ENCODE measurements around the gene SMIM22.

SMIM22 gene, protein sequence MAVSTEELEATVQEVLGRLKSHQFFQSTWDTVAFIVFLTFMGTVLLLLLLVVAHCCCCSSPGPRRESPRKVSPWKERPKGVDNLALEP

DNA sequence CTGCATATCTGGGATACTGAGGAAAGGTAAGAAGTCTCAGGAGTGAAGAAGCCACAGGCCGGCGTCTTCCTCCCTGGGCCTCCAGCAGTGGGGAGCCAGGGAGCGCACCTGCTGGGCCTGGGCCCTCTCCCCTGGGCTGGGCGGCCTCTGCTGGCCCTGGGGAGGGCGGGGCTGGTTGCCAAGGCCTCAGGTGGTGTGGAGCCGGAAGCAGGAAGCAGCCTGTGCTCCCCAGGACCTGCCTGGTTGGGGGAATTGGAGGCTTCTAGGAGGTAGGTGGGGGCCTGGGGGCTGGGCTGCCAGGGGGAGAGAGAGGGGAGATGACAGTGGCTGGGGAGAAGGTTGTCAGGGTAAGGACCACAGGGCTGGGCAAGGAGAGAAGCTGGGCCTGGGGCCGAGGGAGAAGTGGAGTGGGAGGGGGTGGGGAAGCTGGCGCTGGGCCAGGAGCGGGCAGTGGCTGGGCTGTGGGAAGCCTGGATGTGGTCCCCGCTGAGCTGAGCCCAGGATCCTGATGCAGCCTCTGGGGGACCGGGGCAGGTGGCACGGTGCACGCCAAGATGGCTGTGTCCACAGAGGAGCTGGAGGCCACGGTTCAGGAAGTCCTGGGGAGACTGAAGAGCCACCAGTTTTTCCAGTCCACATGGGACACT lies at the start of gene SMIM22:
TSS of gene SMIM22 (plus strand) at position 189 of the 647 bp plus-strand sequence. CDS start at position 555, 366 bp downstream.
- Histone ChIP-seq H3K27me3 (ENCODE audit: control insufficient read depth, insufficient read depth, low read length) (no peaks in the 10 kb centered on the region), H3K4me3 (ENCODE audit: low read depth, low read length) (no peak within 1 kb of the TSS), H3K9me3 (ENCODE audit: control insufficient read depth, insufficient read depth, low read depth, low read length) (no peaks in the 10 kb centered on the region), H3K9ac (ENCODE audit: low read length) (no peak within 1 kb of the TSS), H3K4me1 (ENCODE audit: control insufficient read depth, insufficient read depth, low read length) (no peaks in the 10 kb centered on the region), H3K27ac (ENCODE audit: low read depth, low read length) (no peak within 1 kb of the TSS), H3K36me3 (ENCODE audit: control insufficient read depth, insufficient read depth, low read length) (peaks cover 30% of the 10 kb centered on the region)

DNA sequence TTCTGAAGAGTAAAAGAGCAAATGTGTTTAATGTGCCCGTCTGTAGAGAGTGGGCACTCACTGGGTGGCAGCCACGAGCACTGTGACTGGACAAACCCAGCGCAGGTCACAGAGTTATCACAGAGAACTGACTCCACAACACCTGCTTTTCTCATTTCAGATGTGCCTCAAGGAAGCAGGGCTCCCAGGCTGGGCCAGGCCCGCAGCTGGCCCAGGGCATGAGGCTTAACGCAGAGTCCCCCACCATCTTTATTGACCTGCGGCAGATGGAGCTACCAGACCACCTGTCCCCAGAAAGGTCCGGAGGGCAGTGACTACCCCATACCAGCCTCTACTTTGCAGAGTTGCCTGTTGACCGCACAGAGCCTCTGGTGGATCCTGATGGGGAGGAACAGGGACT lies 49.0 kb upstream of the SMIM22 start:
- no peaks in the 10 kb centered on the region for H3K9me3 ChIP-seq (ENCODE audit: control insufficient read depth, insufficient read depth, low read depth, low read length)
- H3K4me3 ChIP-seq (ENCODE audit: low read depth, low read length): no peak overlapping the region
- H3K36me3 ChIP-seq (ENCODE audit: control insufficient read depth, insufficient read depth, low read length): peaks cover 8% of the 10 kb centered on the region
- no peak overlapping the region for H3K9ac ChIP-seq (ENCODE audit: low read length)
- H3K27me3 ChIP-seq (ENCODE audit: control insufficient read depth, insufficient read depth, low read length): no peaks in the 10 kb centered on the region
- peaks cover 4% of the 10 kb centered on the region; the same call in 1 of the 2 replicates for H3K4me1 ChIP-seq (ENCODE audit: control insufficient read depth, insufficient read depth, low read length)
- H3K27ac ChIP-seq (ENCODE audit: low read depth, low read length): no peak overlapping the region

DNA sequence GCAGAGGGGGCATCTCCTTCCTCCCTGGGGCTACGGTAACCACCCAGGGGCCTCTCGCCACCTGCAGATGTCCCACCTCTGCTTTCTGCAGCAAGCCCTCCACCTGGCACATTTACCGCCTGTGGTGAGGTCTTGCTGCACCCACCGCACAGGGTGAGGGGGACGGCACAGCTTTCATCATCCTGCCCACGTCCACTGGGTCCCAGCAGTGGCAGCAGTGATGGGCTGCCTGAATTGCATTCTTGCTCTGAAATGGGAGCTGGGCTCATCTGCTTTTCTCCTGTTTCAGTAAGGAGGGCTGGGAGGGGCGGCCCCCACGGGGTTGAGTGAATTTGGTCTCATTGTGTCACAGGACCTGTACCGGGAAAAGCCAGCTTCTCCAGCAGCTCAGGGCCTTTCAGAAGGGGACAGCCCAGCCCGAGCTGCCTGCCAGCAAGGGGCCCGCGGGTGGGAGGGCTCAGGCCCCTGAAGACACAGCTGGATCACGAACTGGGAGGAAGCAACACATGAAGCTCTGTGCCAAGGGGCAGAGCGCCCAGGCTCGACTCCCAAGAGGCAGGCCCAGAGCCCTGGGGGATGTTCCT lies 48.1 kb upstream of the SMIM22 start:
- H3K9me3 ChIP-seq (ENCODE audit: control insufficient read depth, insufficient read depth, low read depth, low read length): no peaks in the 10 kb centered on the region
- peaks cover 4% of the 10 kb centered on the region; the same call in 1 of the 2 replicates for H3K4me1 ChIP-seq (ENCODE audit: control insufficient read depth, insufficient read depth, low read length)
- peaks cover 16% of the 10 kb centered on the region for H3K36me3 ChIP-seq (ENCODE audit: control insufficient read depth, insufficient read depth, low read length)
- no peaks in the 10 kb centered on the region for H3K27me3 ChIP-seq (ENCODE audit: control insufficient read depth, insufficient read depth, low read length)
- no peak overlapping the region for H3K4me3 ChIP-seq (ENCODE audit: low read depth, low read length)
- H3K9ac ChIP-seq (ENCODE audit: low read length): no peak overlapping the region
- no peak overlapping the region for H3K27ac ChIP-seq (ENCODE audit: low read depth, low read length)

DNA sequence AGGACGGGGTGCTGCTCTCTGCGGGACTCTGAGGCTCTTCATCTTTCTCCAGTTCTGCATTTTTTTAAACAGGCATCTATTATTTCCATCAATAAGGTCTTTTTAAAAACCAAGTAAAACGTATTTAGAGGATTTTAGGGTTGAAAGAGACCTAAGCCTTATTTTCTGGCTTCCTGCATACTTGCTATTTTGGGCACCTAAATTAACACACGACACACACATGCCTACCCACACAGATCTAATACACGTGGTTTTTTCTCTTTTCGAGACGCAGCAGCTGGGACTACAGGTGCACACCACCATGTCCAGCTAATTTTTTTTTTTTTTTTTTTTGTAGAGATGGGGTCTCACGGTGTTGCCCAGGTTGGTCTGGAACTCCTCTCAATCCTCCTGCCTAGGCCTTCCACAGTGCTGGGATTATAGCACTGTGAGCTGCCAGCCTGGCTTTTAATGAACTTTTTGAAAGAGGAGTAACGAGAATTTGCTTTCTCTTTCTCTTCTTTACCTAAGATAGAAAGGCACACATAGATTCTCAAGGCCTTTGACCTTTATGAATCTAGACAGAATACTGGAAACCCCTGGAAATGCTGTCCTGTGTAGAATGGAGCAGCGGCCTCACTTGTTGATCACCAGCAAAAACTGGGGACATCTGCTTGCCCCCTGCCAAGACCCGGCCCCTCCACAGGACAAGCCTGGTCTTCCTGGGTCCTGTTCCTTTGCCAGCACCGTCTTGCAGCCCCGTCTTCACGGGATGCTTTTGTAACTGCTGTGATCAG lies 47.1 kb upstream of the SMIM22 start:
- H3K36me3 ChIP-seq (ENCODE audit: control insufficient read depth, insufficient read depth, low read length): peaks cover 27% of the 10 kb centered on the region
- H3K4me3 ChIP-seq (ENCODE audit: low read depth, low read length): no peak overlapping the region
- no peaks in the 10 kb centered on the region for H3K27me3 ChIP-seq (ENCODE audit: control insufficient read depth, insufficient read depth, low read length)
- H3K9me3 ChIP-seq (ENCODE audit: control insufficient read depth, insufficient read depth, low read depth, low read length): no peaks in the 10 kb centered on the region
- no peak overlapping the region for H3K27ac ChIP-seq (ENCODE audit: low read depth, low read length)
- H3K9ac ChIP-seq (ENCODE audit: low read length): no peak overlapping the region
- H3K4me1 ChIP-seq (ENCODE audit: control insufficient read depth, insufficient read depth, low read length): peaks cover 4% of the 10 kb centered on the region; the same call in 1 of the 2 replicates

DNA sequence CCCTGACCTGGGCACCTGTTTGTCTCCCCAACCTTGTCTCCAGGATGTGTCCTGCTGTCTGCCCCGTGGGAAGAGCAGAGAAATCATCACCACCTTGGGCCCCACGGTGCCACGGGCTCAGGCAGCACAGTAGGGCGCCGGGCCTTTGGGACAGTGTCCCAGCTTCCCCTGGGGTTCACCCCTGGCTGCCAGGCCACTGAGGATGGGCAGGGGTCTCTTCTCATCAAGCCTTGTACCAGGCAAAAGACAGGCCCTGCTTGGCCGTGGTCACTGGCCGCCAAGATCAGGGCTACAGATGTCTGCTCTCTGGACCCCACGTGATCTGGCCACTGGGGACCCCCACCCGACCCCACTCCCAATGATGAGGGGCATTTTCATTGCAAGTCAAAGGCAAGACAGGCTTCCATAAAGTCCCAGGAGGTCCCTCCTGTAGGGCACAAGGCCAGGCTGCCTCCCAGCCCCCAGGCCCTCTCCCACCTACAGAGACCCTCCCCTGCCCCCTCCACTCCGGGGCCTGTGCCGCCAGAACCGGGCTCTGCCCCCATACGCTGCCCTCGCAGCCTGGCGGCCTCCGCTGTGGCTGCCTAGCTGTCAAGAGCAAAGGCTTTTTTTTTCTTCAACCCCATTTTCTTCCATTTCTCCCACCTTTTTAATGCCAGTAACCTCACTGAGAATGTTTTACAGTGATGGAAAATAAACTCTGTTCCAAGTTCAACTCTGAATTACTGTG lies 46.3 kb upstream of the SMIM22 start:
- Histone ChIP-seq H3K9me3 (ENCODE audit: control insufficient read depth, insufficient read depth, low read depth, low read length) (no peaks in the 10 kb centered on the region), H3K27me3 (ENCODE audit: control insufficient read depth, insufficient read depth, low read length) (no peaks in the 10 kb centered on the region), H3K36me3 (ENCODE audit: control insufficient read depth, insufficient read depth, low read length) (peaks cover 34% of the 10 kb centered on the region), H3K9ac (ENCODE audit: low read length) (no peak overlapping the region), H3K27ac (ENCODE audit: low read depth, low read length) (no peak overlapping the region), H3K4me3 (ENCODE audit: low read depth, low read length) (no peak overlapping the region), H3K4me1 (ENCODE audit: control insufficient read depth, insufficient read depth, low read length) (no peaks in the 10 kb centered on the region)

DNA sequence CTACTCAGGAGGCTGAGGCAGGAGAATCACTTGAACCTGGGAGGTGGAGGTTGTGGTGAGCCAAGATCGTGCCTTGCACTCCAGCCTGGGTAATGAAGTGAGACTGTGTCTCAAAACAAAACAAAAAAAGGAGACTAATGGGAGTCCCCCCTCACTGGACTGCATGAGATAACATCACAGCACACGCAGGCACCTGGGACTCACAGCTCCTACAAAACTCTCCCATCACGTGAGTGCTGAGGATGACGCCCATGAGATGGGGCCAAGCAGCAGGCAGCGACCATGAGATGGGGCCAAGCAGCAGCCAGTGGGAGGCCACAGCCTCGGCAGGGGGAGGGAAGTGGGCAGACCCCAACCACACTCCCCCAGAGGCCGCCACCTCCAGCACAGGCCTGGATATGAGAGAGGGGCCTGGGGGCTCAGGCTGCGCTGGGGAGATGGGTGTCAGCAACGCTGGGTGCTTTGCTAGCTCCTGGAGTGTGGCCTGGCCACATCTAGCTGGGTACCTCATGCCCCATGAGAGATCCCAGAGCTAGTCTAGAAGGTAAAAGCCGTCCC lies 45.4 kb upstream of the SMIM22 start:
- no peaks in the 10 kb centered on the region for H3K4me1 ChIP-seq (ENCODE audit: control insufficient read depth, insufficient read depth, low read length)

DNA sequence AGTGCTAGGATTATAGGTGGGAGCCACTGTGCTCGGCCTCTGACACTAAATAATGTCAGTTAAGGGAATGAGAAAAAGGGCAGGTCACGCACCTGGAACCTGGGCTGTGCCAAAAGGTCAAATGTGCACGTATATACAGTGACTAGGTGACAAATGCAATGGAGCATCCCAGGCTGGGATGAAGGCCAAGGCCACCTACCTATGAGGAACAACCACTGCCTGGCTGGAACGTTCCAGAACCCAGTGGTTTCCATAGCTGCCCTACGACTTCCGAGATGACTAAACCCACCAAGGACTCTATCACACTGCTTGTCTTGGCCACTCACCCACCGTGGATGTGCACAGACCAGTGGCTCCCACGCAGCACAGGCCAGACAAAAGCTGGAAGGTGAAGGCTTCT lies 44.3 kb upstream of the SMIM22 start:
- Histone ChIP-seq H3K9ac (ENCODE audit: low read length) (no peak overlapping the region), H3K27me3 (ENCODE audit: control insufficient read depth, insufficient read depth, low read length) (no peaks in the 10 kb centered on the region), H3K9me3 (ENCODE audit: control insufficient read depth, insufficient read depth, low read depth, low read length) (0 out of 2 replicates have a peak, but pooled peaks cover 6% of the 10 kb centered on the region), H3K27ac (ENCODE audit: low read depth, low read length) (no peak overlapping the region), H3K4me1 (ENCODE audit: control insufficient read depth, insufficient read depth, low read length) (no peaks in the 10 kb centered on the region), H3K4me3 (ENCODE audit: low read depth, low read length) (no peak overlapping the region), H3K36me3 (ENCODE audit: control insufficient read depth, insufficient read depth, low read length) (peaks cover 49% of the 10 kb centered on the region)

More for the DNA sequence above, 45.4 kb upstream of the SMIM22 start:
- Histone ChIP-seq H3K4me3 (ENCODE audit: low read depth, low read length) (no peak overlapping the region), H3K9ac (ENCODE audit: low read length) (no peak overlapping the region), H3K36me3 (ENCODE audit: control insufficient read depth, insufficient read depth, low read length) (peaks cover 39% of the 10 kb centered on the region), H3K9me3 (ENCODE audit: control insufficient read depth, insufficient read depth, low read depth, low read length) (no peaks in the 10 kb centered on the region), H3K27me3 (ENCODE audit: control insufficient read depth, insufficient read depth, low read length) (no peaks in the 10 kb centered on the region), H3K27ac (ENCODE audit: low read depth, low read length) (no peak overlapping the region)

DNA sequence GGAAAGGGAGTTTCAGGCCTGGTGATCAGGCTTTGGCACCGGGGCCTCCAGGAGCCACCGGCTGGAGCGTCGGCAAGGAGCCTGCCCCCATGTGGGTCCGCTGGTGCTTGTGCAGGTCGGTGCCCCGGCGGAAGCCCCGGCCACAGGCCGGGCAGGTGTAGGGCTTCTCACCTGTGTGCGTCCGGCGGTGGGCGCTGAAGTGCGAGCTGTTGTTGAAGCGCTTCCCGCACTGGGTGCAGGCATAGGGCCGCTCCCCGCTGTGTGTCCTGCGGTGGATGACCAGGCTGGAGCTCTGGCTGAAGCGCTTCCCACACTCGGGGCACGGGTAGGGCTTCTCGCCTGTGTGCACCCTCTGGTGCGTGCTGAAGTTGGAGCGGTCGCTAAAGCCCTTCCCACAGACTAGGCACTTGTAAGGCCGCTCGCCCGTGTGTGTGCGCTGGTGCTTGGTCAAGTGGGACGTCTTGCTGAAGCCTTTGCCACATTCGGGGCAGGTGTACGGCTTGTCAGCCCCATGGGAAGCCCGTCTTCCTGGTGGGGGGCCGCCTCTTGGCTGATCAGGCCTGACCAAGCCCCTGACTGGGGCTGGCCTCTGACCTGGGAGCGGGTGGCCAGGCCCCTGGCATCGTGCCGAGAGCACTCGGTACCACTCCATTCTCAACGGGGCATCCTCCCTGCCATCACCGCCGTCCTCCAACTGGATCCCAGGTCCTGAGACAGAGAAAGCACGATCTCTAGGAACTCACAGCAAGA lies 42.6 kb upstream of the SMIM22 start:
- Histone ChIP-seq H3K4me3 (ENCODE audit: low read depth, low read length) (no peak overlapping the region), H3K9ac (ENCODE audit: low read length) (no peak overlapping the region), H3K36me3 (ENCODE audit: control insufficient read depth, insufficient read depth, low read length) (peaks cover 64% of the 10 kb centered on the region), H3K27me3 (ENCODE audit: control insufficient read depth, insufficient read depth, low read length) (no peaks in the 10 kb centered on the region), H3K27ac (ENCODE audit: low read depth, low read length) (no peak overlapping the region), H3K4me1 (ENCODE audit: control insufficient read depth, insufficient read depth, low read length) (no peaks in the 10 kb centered on the region), H3K9me3 (ENCODE audit: control insufficient read depth, insufficient read depth, low read depth, low read length) (0 out of 2 replicates have a peak, but pooled peaks cover 7% of the 10 kb centered on the region)

DNA sequence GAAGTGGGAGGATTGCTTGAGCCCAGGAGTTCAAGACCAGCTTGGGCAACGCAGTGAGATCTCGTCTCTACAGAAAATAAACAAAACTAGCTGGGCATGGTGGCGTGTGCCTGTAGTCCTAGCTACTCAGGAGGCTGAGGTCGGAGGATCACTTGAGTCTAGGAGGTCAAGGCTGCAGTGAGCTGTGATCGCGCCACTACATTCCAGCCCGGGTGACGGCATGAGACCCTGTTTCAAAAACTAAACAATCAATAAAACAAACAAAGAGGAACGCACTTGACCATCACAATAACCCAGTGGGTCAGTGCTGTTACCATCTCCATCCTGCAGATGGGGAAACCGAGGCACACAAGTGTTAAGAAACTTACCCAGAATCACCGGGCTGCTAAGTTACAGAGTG lies 41.9 kb upstream of the SMIM22 start:
- H3K4me1 ChIP-seq (ENCODE audit: control insufficient read depth, insufficient read depth, low read length): no peaks in the 10 kb centered on the region
- no peak overlapping the region for H3K4me3 ChIP-seq (ENCODE audit: low read depth, low read length)
- no peak overlapping the region for H3K27ac ChIP-seq (ENCODE audit: low read depth, low read length)
- H3K9ac ChIP-seq (ENCODE audit: low read length): no peak overlapping the region
- H3K36me3 ChIP-seq (ENCODE audit: control insufficient read depth, insufficient read depth, low read length): peaks cover 68% of the 10 kb centered on the region
- H3K27me3 ChIP-seq (ENCODE audit: control insufficient read depth, insufficient read depth, low read length): no peaks in the 10 kb centered on the region
- H3K9me3 ChIP-seq (ENCODE audit: control insufficient read depth, insufficient read depth, low read depth, low read length): 0 out of 2 replicates have a peak, but pooled peaks cover 7% of the 10 kb centered on the region

DNA sequence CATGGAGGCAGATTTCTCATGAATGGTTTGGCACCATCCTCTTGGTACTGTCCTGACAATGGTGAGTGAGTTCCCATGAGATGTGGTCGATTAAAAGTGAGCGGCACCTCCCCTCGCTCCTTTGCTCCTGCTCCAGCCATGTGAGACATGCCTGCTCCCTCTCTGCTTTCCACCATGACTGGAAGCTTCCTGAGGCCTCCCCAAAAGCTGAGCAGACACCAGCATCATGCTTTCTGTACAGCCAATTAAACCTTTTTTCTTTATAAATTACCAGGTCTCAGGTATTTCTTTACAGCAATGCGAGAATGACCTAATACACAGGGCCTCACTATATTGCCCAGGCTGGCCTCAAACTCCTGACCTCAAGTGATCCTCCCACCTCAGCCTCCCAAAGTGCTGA lies 40.3 kb upstream of the SMIM22 start:
- H3K4me1 ChIP-seq (ENCODE audit: control insufficient read depth, insufficient read depth, low read length): no peaks in the 10 kb centered on the region
- H3K27me3 ChIP-seq (ENCODE audit: control insufficient read depth, insufficient read depth, low read length): no peaks in the 10 kb centered on the region
- H3K9ac ChIP-seq (ENCODE audit: low read length): no peak overlapping the region
- no peak overlapping the region for H3K4me3 ChIP-seq (ENCODE audit: low read depth, low read length)
- no peak overlapping the region for H3K27ac ChIP-seq (ENCODE audit: low read depth, low read length)
- 0 out of 2 replicates have a peak, but pooled peaks cover 7% of the 10 kb centered on the region for H3K9me3 ChIP-seq (ENCODE audit: control insufficient read depth, insufficient read depth, low read depth, low read length)
- H3K36me3 ChIP-seq (ENCODE audit: control insufficient read depth, insufficient read depth, low read length): peaks cover 82% of the 10 kb centered on the region
